Activated B cell treated with CpG ODN at 0.5 μM for 24 hours (primary cell): ENCODE results near the gene CRACR2B. TPM values are rescaled to one million over a fixed set of nuclear protein-coding genes. Genes with fewer than 3 reads are reported as not detected.
A peak's percentile ranks its signal among the peaks of the same experiment; 100 is the strongest.

Source experiments
- ATAC-seq: fragments of 200-7000 bp; cut with Tn5 transposase; one replicate; pipeline ENCODE4 v1.10.0; 2021; ENCODE audit warnings: low read depth, mild to moderate bottlenecking, moderate library complexity
- CTCF ChIA-PET: fragments of 350-600 bp; sonication (Branson Sonifier 250); formaldehyde crosslinking; loops from one replicate; lab custom pipeline; 2021; ENCODE audit warnings: antibody characterized with exemption; lab: Charles Lee
- POLR2A ChIA-PET: fragments of 350-600 bp; sonication (Branson Sonifier 250); formaldehyde crosslinking; loops from one replicate; lab custom pipeline; 2021; ENCODE audit warnings: antibody characterized with exemption; lab: Charles Lee
- DNase-seq: peaks from one replicate; pipeline ENCODE4 v3.0.0; 2022
- H3K27ac Mint-ChIP-seq: one replicate; pipeline ENCODE4 v1.8.0; 2020; ENCODE audit warnings: mixed read lengths
- H3K27me3 Mint-ChIP-seq: one replicate; pipeline ENCODE4 v1.8.0; 2021; ENCODE audit warnings: mixed read lengths
- H3K36me3 Mint-ChIP-seq: one replicate; pipeline ENCODE4 v1.8.0; 2021; ENCODE audit warnings: low read depth, mixed read lengths
- H3K4me1 Mint-ChIP-seq: one replicate; pipeline ENCODE4 v1.8.0; 2021; ENCODE audit warnings: mixed read lengths
- H3K4me3 Mint-ChIP-seq: one replicate; pipeline ENCODE4 v1.8.0; 2020; ENCODE audit warnings: mild to moderate bottlenecking, mixed read lengths
- H3K9me3 Mint-ChIP-seq: one replicate; pipeline ENCODE4 v1.8.0; 2020; ENCODE audit warnings: mixed read lengths
- intact Hi-C: fragments of 100-400 bp; cut with micrococcal nuclease; formaldehyde crosslinking; loops from one replicate; pipeline ENCODE4 v1.15.1; 2024
- total RNA-seq: library from RNA; stranded (reverse); gene quantifications from 2 replicates; pipeline ENCODE4 v1.2.3, GENCODE V29; 2022
- TF ChIP-seq, protein P1 (sequence below): fragments of 200-600 bp; IDR thresholded peaks from one replicate; pipeline ENCODE4 v1.8.0; 2022; ENCODE audit warnings: antibody characterized with exemption, mild to moderate bottlenecking

CRACR2B gene
- total RNA-seq, 1 donor from 2014 or later, result 4.5 TPM

DNA sequence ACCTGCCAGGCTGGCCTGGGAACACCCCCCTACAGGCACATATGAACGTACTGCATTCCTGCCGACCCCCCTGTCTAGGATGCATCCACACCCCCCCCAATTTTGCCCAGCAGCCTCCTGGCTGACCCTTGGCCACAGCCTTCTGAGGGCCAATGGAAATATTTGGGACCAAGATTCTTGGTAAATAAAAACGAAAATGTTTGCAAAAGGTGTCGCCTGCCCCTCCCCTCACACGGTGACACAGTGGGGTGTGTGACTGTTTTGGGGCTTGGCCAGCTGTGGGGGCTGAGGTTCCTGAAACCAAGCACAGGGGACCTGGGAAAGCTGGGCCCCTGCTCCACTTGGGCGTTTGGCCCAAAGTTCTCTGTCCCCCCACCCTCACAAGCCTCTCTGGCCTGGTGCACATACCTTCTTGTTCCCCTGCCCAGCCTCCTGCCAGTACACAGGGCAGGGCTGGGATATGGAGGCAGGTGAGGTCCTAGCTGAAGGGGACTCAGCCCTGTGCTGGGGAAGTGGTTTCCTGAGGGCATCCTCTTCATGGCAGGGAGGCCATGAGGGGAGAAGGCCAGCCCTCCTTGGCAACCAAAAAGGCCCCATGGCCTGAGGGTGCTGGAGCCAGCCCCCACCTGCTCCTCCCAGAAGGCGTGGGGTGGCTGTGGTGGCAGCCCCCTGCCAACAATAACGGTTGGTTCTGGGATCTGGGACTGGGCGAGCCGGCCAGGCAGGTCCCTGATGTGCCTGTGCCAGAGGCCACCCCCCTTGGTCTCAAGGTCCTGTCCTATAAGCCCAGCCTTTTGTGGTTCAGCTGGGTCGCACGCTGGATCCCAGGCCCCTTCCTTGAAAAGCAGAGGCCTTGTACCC lies 2.1 kb upstream of the CRACR2B start:
- Mint-ChIP-seq H3K36me3 (peaks cover 22% of the 10 kb centered on the region), H3K27me3 (peaks cover 3% of the 10 kb centered on the region), H3K4me1 (peaks cover 42% of the 10 kb centered on the region), H3K9me3 (no peaks in the 10 kb centered on the region), H3K27ac (no peak overlapping the region), H3K4me3 (no peak overlapping the region)
- ChIA-PET POLR2A (interaction anchor here (1.0 to 2.7 kb wide), 2 partner anchors 16 to 17 kb away, joined by 4 to 6 read pairs; partner anchors contain the start of genes POLR2L, RPLP2 and TSPAN4), CTCF (no interaction called here)
- intact Hi-C loops, result no loop called here
- DNase-seq (no peak), ATAC-seq (no peak)
- TF ChIP-seq, protein P1, sequence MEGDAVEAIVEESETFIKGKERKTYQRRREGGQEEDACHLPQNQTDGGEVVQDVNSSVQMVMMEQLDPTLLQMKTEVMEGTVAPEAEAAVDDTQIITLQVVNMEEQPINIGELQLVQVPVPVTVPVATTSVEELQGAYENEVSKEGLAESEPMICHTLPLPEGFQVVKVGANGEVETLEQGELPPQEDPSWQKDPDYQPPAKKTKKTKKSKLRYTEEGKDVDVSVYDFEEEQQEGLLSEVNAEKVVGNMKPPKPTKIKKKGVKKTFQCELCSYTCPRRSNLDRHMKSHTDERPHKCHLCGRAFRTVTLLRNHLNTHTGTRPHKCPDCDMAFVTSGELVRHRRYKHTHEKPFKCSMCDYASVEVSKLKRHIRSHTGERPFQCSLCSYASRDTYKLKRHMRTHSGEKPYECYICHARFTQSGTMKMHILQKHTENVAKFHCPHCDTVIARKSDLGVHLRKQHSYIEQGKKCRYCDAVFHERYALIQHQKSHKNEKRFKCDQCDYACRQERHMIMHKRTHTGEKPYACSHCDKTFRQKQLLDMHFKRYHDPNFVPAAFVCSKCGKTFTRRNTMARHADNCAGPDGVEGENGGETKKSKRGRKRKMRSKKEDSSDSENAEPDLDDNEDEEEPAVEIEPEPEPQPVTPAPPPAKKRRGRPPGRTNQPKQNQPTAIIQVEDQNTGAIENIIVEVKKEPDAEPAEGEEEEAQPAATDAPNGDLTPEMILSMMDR, result no peak

DNA sequence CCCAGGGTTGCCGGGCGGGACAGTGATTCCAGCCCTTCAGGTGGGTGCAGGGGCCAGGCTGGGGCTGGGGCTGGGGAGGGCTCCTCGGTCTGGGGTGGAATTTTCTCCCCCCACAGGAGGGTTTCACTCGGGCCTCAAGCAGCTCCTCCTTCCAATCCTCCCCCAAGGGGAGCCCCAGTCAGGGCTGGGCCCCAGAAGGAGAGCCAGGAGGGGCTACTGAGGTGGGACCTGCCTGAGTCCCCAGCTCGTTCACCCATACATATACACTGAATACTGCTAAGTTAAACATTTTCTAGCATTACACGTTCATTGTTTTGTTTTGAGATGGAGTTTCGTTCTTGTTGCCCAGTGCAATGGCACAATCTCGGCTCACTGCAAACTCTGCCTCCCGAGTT lies 1.5 kb upstream of the CRACR2B start:
- no peak for DNase-seq
- peak overlapping the region; percentile 68 for H3K4me3 Mint-ChIP-seq
- no peak overlapping the region for H3K27ac Mint-ChIP-seq
- peaks cover 3% of the 10 kb centered on the region for H3K27me3 Mint-ChIP-seq
- POLR2A ChIA-PET, result interaction anchor here (1.0 to 2.7 kb wide), 2 partner anchors 16 to 17 kb away, joined by 4 to 6 read pairs; partner anchors contain the start of genes POLR2L, RPLP2 and TSPAN4
- ATAC-seq, result no peak
- TF ChIP-seq, protein P1, result no peak
- intact Hi-C loops, result no loop called here
- peaks cover 39% of the 10 kb centered on the region for H3K4me1 Mint-ChIP-seq
- CTCF ChIA-PET, result no interaction called here
- H3K36me3 Mint-ChIP-seq, result peaks cover 22% of the 10 kb centered on the region
- H3K9me3 Mint-ChIP-seq, result no peaks in the 10 kb centered on the region

DNA sequence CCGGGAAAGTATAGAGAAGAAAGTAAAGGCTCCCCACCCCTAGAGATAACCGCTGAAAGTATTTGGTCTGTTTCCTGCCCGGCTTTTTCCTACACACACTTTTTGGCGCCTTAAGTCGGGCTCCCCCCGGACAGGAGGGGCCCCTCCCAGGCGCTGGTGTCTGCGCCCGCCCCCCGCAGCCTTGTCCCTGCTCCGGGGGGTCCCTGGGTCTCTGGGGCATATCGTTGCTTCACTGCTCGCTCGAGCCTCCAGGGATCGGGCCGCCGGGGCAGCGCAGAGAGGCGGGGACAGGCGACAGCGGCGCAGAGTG lies 928 bp upstream of the CRACR2B start:
- intact Hi-C loops, result no loop called here
- DNase-seq (no peak), ATAC-seq (no peak)
- no peaks in the 10 kb centered on the region for H3K9me3 Mint-ChIP-seq
- TF ChIP-seq, protein P1, result no peak
- ChIA-PET POLR2A (interaction anchor here (1.0 to 2.7 kb wide), 2 partner anchors 16 to 17 kb away, joined by 4 to 6 read pairs; partner anchors contain the start of genes POLR2L, RPLP2 and TSPAN4), CTCF (no interaction called here)
- no peak overlapping the region for H3K27ac Mint-ChIP-seq
- peaks cover 22% of the 10 kb centered on the region for H3K36me3 Mint-ChIP-seq
- peak overlapping the region; percentile 68 for H3K4me3 Mint-ChIP-seq
- peaks cover 3% of the 10 kb centered on the region for H3K27me3 Mint-ChIP-seq
- H3K4me1 Mint-ChIP-seq, result peaks cover 42% of the 10 kb centered on the region

DNA sequence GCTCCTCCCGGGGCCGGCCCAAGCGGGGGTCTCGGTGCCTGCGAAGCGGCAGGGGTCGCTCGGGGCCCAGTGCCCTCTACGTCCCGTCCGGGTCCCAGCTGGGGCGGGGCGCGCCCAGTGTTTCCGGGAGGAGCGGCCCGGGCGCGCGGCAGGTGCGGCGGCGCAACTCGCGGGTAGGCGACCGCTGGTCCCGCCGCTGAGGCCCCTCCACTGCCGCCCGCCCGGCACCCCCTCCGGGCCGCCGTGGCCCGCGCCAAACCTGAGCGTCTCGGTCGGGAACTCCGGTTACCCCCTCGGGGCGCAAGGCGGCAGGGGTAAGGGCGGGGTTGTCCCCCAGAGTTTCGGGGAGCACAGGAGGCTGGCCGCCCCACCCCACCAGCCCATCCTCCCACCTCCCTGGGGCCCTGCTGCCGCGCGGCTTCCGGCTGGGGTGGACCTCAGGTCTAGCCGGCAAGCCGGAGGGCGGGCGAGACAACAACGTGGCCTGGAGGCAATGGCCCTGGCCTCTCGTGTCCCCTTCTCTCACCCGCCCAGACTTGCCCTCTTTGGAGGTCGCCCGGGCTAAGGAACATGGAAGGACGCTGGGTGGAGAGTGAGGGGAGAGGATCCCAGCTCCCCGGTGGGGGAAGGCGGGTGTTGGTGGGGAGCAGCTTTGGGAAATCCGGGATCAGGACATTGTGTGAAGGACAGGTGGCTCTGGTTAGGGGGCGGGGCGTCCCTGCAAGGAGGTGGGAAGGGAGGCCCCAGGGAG lies 398 bp upstream of the CRACR2B start:
- Mint-ChIP-seq H3K4me1 (peaks cover 42% of the 10 kb centered on the region), H3K27me3 (peaks cover 3% of the 10 kb centered on the region), H3K27ac (peak overlapping the region; percentile 61), H3K36me3 (peaks cover 19% of the 10 kb centered on the region), H3K4me3 (peak overlapping the region; percentile 80), H3K9me3 (no peaks in the 10 kb centered on the region)
- ATAC-seq (peak; percentile 16), DNase-seq (peak; percentile 47)
- intact Hi-C loops, result no loop called here
- POLR2A ChIA-PET, result interaction anchor here (0.6 to 8.3 kb wide), 4 partner anchors 9 to 211 kb away, joined by 3 to 104 read pairs (median 5); partner anchors contain the start of genes PNPLA2 and TSPAN4
- CTCF ChIA-PET, result no interaction called here
- TF ChIP-seq, protein P1, result no peak
